GM21737 (cell line): ENCODE results near the gene TTF2.
"Not testable (repeated sequence)": the region's sequence is repeated elsewhere in the genome, so short reads cannot be mapped to it uniquely, and the experiment has no call there.

ENCODE experiments used
- ATAC-seq: cut with Tn5 transposase; IDR thresholded peaks from one replicate; pipeline ENCODE4 v1.9.1; 2021; ENCODE audit warnings: mild to moderate bottlenecking, moderate library complexity; ENCODE audit not compliant: unreplicated experiment

The TTF2 gene

DNA sequence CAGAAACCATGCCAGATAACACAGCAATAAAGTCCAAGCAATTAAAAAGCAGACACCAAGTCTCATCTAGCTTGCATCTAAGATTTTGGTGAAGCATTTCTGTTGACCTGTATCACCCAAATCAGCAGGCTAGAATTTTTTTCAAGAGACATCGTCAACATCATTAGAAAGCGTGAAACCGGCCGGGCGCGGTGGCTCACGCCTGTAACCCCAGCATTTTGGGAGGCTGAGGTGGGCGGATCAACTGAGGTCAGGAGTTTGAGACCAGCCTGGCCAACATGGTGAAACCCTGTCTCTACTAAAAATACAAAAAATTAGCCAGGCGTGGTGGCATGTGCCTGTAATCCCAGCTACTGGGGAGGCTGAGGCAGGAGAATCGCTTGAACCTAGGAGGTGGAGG, 59.0 kb downstream of the TTF2 start:
- ATAC-seq, result not testable (repeated sequence)

DNA sequence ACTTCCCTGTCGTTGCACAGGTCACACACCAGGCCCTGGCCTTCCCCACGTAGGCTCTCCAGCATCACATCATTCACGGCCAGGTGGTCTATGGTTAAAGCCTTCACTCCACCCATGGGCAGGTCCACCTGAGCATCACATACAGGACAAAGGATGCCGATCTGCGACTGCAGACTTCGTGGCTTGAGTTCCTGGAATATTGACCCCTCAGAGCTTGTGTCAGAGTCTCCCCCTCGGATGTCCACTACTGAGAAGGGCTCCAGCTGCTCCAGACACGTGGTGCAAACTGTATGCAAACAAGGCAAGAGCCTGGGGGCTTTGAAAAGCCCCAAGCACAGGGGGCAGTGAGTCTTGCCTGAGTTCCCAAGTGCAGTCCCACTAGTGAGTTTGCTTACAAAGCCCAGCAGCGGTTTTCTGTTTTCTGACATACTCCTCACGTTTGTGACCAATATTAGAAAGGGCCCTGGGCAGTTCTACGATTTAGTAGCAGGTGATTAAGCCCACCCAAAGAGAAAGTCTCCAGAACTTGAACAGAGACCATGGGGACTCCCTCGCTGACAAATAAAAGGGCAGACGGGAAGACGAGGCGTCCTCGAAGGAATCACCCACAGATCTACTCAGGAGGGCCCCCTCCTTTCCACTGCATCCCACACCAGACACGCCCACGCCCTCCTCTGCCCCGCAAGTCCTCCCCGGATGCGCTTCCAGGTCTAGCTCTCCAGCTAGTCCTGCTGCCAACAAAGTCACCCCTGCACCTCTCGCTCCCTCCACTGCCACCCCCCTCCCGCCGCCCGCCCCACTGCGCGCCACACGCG, 60.9 kb downstream of the TTF2 start:
- ATAC-seq, result no peak

DNA sequence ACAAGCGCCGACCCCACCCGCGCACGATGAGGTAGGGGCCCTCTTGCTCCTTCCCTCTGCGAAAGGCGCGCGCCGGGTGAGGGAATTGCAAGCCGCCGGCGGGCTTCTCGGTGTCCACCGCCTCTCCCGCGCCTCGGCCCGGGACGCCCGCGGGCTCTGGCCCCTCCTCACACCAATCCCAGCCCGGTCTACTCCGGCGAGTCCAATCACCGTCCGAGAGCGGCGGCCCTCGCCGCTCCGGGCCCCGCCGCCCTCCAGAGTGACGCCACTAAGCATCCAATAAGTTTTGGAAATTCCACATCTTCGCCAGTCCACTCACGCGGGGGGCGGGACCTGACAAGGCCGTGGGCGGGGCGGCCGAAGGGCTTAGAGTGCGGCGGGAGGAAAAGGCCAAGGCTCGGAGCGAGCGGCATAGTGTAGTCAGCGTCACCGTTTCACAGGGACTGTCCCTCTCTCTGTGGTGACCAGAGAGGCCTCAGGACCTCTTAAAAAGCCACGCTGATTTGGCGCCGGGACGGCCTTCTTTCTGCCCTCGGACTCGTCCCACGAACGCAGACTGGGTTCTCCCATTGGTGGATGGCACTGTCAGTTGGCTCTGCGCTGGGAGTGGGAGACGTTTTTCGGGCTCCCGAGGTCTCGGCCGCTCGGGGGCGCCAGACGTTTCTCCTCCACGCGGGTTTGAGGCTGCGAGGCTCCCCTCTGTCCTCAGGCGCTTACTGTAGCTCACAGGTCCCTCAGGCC, 61.6 kb downstream of the TTF2 start, which contains the start of gene TRIM45:
TSS of gene TRIM45 (minus strand) at position 161 of the 741 bp plus-strand sequence. CDS start 548 bp downstream, outside the sequence.
- ATAC-seq, result peak; percentile 93

DNA sequence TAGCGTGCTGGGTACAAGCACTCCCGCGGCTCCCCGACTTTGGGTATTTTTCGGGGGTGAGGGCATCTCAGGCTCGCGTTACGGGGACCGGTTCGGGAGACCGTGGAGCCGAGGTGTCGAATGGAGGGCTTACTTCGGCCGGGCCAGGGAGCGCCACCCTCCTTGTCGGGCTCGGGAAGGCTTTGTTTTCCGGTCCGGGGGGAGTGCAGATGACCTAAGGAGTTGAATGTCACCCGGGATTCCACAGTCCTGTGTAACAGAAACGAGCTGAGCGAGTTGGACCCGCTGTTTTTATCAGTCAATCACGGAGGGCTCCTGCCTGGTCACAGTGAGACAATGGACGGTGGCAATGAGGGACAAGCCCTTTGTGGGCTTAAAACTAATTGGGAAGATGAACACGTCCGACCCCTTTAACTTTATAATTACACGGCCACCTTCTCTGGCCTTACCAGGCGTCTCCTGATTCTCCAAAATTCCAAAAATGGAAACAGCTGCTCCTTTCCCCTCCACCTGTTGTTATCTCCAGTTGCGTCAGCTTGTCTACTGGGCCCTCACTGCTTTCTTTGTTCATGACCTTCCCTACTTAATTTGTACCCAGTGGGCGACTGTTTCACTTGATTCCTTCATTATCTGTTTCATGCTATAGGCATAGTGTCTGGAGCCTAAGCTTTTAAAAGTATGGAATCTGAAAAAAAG, 62.4 kb downstream of the TTF2 start:
- no peak for ATAC-seq

DNA sequence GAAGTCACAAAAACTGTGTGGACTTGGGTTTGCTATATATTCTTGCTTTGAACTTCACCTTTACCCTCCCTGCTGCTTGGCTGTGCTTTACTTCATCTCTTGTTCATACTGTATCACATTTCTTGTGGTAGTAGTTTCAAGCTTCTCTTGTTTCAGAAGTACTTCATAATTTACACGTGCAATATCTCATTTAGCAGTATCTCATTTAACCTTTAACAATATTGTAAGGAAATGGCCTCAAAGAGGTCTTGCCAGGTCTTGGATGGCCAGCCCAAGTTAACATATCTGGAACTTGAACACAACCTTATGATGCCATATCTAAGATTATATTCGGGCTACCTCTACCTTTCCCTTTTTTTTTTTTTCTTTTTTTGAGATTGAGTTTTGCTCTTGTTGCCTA, 63.1 kb downstream of the TTF2 start:
- no peak for ATAC-seq

DNA sequence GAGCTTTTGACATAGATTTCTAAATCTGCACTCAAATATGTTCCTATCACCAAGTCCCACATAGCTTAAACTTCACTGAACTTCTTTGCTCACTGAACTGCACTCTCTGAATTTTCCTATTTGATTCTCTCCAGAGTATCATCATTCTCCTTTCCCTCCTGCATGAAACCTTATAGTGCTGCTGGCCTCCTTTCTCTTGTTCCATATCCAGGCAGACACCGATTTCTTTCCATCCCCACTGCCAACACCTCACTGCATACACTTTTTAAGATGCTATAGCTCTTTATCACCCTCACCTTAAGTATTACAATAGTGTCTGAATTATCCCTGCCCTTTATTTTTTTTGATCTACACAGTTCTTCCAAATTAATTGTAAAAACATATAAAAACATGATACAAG, 64.5 kb downstream of the TTF2 start:
- no peak for ATAC-seq

DNA sequence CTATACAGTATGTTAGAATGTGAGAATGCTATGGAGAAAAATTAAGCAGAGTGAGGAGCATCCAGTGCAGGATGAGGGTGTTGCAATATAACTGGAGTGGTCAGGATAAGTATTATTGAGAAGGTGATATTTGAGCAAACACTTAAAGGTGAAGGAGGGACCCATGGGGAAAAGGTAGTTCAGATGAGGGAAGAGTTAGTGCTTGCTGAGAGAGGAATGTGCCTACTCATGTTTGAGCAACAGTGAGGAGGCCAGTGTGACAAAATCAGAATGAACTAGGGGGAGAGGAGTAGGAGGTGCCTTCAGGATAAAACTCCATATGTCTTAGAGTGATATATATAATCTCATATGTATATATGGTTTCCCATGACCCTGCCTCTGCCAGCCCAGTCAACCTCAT, 67.7 kb downstream of the TTF2 start:
- no peak for ATAC-seq

DNA sequence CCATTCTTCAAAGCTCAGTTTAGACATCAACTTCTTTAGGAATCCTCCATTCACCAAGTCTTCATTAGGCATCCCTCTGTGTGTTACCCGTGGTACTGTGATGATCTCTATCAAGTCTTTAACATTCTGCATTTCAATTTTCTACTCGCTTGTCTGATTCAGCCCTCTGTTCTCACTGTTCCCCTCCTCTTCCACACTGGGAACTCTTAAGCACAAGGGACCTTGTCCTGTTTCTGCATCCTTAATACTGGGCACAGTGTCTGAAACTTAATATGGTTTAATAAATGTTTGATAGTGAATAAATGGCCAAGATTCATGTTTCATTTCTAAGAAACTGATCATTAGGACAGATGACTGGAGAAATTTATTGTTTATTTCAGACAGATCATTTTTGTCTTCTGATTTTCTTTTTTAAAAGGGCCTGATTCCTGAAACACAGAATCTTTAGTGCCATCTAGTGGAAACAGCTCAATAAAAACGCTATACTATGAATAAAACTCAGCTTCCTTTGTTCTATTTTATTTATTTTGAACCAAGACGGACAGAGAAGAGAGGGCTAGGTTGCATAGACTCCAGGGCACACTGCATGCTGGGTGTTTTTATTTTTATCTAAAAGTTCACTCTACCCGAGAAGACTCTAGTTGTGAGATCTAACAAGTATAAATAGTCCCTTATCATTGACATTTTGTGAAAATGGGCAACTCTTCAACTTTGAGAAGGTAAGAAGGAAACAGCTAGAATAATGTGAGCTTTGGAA, 68.4 kb downstream of the TTF2 start:
- ATAC-seq, result no peak

DNA sequence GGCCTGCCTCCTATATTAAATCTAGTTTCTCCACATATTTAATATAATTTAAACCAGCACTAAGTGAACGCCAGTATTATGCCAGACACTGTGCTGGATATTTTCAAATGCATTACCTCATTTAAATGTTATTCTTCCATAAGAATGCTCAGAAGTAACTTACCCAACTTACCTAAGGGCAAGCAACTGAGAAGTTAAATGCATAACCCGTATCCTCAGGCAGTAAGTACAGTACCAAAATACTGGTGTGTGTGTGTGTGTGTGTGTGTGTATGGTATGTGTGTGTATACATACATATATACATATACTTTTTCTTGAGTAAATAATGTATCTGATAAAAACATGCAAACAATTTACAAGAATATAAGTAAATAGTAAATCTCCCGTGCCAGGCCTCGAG, 70.4 kb downstream of the TTF2 start:
- ATAC-seq, result no peak

DNA sequence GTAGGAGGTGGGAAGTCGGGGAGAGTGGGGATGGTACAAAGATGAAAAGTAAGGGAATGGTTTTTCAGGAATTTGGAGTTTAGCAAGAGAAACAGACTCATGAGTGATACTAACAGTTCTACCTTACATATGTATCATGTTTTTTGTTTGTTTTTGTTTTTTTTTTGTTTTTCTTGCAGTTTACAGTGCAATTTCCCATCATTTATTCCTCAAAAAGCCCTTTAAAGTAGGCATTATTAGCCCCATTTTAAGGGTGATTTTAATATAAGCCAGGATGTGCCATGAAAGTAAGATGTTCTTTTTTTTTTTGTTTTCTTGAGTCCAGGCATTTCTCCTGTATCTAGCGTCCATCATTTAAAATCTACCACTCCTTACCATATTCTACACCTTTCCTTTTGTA, 75.2 kb downstream of the TTF2 start:
- ATAC-seq, result no peak

DNA sequence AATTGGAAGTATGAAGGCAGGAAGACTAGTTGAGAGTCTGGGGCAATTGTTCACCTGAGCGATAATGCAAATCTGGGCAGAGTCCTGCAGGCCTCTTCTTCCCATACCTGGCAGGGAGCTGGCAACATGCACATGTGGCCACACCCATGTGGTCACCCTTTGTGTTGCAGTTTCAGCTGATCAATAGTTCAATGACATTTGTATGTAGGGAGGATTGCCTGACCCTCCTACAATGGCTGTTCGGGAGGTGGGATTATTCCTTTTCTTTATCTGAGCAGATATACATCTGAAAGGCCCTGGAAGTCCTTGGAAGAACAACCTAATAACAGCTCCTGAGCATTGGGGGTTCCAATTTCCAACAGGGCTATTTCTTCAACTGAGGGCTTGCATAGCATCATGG, 76.6 kb downstream of the TTF2 start:
- ATAC-seq, result no peak

DNA sequence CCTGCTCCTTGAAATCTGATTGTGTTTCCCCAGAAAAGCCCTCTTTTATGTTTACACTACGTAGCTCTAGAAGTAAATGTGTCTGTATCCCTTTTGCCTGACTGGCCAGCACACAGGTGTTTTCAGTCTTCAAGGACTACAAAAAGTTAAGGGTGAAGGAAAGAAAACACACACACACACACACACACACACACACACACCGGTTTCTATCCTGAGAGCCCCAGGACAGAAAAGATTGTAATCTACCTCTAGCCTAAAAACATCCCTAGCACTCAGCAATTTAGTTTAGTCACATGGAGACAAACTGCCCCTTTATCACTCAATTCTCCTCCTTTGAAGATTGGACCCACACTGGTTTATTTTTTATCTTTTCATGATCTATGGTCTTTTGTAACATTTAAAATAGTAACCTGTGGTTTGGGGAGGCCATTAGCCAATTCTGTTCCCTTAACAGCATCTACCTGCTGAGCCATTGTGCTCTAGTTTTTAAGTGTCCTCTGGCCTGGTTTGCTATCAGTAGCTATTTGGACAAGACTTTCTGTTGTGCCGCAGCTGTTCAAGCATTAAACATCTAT, 77.2 kb downstream of the TTF2 start:
- no peak for ATAC-seq

DNA sequence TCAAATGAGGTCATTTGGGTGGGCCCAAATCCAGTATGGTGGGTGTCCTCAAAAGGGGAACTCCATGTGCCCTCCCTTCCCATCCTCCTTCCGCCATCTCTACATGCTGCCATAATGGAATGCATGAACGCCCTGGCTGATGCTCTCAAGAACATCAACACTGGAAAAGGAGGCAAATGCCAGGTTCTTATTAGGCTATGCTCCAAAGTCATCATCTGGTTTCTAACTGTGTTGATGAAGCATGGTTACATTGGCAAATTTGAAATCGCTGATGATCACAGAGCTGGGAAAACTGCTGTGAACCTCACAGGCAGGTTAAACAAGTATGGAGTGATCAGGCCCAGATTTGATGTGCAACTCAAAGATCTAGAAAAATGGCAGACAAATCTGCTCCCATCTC, 78.0 kb downstream of the TTF2 start:
- ATAC-seq, result no peak

DNA sequence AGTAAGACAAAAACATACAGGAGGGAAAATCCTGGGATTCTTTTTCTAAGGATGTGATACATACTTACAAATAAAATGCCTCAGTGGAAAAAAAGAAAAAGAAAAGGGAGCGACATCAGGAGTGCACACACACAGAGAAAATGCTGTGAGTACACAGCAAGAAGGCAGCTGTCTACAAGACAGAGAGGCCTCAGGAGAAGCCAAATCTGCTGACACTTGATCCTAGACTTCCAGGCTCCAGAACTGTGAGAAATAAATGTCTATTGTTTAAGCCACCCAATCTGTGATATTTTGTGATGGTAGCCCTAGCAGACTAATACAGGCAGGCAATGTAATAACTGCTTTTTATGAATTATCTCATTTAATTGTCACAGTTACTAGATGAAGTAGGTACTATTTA, 78.4 kb downstream of the TTF2 start:
- ATAC-seq, result no peak

DNA sequence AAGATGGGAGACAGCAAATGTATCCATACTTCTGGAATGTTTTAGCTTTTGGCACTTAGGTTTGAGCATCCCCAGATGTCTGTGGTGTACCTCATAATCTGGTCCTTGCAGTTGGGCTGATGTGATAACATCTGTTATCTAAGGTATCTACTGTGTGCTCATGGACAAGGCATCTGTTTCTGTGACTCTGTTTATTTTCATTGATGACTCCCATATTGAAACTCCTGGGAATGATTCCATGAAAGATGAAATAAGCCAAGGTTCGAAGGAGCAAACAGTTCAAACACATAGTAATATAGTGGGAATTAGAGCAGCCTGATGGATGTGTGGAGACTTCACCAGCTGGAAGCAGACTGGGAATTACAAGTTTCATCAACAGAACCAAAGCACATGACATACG, 82.1 kb downstream of the TTF2 start:
- ATAC-seq, result no peak

DNA sequence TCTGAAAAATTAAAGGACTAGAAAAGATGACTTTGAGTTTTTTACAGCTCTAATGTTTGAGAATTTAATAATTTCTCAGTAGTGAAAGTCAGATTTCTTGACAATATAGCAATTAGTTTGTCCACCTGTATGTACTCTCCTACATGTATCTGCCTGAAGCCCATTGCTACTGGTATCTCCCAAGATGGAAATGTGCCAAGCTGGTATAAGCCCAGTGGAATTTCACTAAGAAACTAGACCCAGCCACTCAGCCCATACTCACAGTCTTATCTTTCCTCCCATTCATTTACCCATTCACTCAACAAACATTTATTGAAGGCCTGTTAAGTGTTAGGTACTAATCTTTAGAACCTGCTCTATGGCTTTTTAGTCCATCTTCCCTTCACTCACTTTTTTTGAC, 83.0 kb downstream of the TTF2 start:
- ATAC-seq, result no peak

DNA sequence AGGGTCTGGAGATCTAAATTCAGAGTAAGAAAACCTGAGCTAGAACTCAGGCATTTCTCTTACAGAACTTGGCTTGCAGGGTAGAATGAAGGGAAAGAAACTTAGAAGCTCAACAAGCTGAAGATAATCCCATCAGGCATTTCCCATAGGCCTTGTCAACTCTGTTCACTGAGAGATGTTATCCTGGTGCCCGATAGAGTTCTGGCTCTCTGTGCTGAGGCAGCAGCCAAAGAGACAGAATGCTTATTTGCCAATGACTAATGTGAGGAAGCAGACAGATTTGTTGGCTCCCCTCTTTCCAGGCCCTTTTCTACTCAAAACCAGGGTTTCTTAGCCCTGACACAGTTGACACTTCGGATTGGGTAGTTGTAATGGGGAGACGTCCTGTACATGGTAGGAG, 83.7 kb downstream of the TTF2 start:
- no peak for ATAC-seq

DNA sequence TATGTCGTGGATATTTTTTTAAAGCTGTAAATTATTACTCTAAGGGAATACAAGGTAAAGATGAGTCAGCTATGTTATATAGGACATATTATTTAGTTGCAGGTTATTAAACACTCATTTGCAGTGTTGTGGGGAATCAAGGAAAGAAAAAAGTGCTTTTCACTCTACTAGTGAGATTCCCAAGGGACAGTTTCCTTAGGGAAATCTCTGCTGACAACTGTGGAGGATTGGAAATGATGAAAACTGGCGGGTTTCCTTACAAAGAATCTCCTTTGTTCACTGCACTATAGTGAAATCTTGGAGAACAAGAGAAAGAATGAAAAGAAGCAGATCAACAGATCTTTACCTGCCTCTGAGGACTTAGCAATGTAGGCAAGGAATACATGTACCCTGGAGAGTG, 85.9 kb downstream of the TTF2 start:
- ATAC-seq, result no peak

DNA sequence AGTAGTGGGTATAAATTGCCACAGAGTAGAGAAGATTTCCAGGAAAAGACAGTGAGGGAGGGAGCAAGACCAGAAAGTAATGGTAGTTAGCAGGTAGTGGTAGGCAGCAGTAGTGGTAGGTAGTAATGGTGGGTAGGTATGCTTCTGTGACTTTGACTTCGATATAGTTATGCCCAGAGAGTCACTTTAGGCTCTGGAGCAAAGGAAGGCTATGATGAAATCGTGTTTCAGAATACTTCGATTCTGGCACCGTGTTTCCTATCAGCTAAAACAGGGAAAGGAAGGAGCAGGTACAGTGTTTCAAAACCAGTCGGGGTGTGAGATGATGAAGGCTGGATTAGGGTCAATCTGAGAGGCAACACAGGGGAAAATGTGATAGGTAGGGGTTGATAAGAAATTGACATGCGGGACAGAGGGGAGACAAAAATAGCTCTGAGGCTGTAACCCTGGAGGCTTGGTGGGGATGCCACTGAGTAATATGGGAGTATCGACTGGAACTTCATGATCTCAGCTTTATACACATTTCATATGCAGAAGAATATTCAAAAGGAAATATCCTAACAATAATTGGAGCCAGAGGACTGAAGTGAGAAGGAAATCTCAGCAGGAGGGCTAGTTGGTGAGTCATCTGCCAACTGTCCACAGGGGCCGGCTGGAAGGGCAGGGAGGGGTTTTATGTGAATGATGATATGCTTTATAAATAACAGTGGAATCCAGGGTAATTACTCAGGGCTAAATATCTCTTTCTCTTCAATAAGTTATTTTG, 86.6 kb downstream of the TTF2 start:
- ATAC-seq, result no peak

DNA sequence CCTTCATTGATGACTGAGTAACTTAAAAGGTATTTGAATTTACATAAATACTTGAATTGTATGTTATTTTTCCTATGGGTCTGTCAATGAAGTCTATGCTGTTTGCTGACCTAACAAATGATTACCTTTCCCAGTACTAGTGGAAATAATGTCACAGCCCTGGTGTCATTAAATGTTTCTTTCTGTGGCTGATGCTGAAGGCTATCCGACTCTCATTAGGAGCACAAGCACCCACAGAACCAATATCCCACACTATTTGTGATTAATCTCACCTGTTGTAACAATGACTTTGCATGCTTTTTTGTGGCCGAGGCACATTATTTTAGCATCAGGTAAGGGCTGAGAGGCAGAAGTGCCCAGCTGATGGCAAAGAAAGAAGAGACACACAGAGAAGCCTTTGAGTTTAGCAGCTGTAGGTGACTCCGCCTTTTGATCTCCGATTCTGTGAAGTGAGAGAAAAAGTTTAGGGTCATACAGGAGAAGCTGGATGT, 87.3 kb downstream of the TTF2 start:
- no peak for ATAC-seq
